Skeletal muscle satellite cell (primary cell): ENCODE results near the gene CIROP.

Experiments
- H3K27me3 ChIP-seq: 2 replicates; pipeline ENCODE4 v1.7.0; 2013; ENCODE audit warnings: low read length; ENCODE audit not compliant: control insufficient read depth, insufficient read depth
- H3K36me3 ChIP-seq: 2 replicates; pipeline ENCODE4 v1.7.0; 2013; ENCODE audit warnings: mild to moderate bottlenecking, control low read depth, low read length; ENCODE audit not compliant: insufficient read depth
- H3K4me1 ChIP-seq: 2 replicates; pipeline ENCODE4 v1.7.0; 2013; ENCODE audit warnings: low read length; ENCODE audit not compliant: control insufficient read depth, insufficient read depth
- H3K4me2 ChIP-seq: 2 replicates; pipeline ENCODE4 v1.7.0; 2013; ENCODE audit warnings: mild to moderate bottlenecking, low read length
- H3K4me3 ChIP-seq: 2 replicates; pipeline ENCODE4 v1.7.0; 2013; ENCODE audit warnings: low read length
- H3K9ac ChIP-seq: 2 replicates; pipeline ENCODE4 v1.7.0; 2013; ENCODE audit warnings: mild to moderate bottlenecking, low read depth, low read length, moderate library complexity
- H3K9me3 ChIP-seq: replicated peaks from 2 replicates; pipeline ENCODE4 v1.7.0; 2013; ENCODE audit warnings: mild to moderate bottlenecking, control low read depth, low read length

The CIROP gene

DNA sequence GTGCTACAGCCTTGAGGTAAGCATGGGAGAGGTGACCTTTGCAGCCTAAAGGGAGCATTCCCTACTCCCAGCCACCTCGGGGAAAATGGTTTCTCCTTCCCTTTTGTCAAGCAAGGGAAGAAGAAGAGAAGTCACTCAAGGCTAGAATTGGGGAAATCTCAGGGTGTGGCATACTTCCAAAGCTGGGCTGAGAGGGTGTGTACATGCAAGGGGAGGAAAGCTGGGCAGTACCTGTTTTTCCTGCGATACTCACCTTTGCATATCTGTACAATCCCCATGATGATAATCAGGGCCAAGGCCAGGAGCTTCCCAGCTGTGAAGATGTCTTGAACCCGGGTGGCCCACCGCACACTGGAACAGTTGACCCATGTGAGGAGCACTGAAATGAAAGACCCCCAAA lies 38.0 kb upstream of the CIROP start:
- H3K9me3 ChIP-seq, result no peaks in the 10 kb centered on the region
- H3K4me2 ChIP-seq, result no peak overlapping the region
- no peak overlapping the region for H3K9ac ChIP-seq
- peaks cover 45% of the 10 kb centered on the region for H3K27me3 ChIP-seq
- H3K36me3 ChIP-seq, result no peaks in the 10 kb centered on the region
- H3K4me1 ChIP-seq, result peaks cover 5% of the 10 kb centered on the region
- H3K4me3 ChIP-seq, result no peak overlapping the region

DNA sequence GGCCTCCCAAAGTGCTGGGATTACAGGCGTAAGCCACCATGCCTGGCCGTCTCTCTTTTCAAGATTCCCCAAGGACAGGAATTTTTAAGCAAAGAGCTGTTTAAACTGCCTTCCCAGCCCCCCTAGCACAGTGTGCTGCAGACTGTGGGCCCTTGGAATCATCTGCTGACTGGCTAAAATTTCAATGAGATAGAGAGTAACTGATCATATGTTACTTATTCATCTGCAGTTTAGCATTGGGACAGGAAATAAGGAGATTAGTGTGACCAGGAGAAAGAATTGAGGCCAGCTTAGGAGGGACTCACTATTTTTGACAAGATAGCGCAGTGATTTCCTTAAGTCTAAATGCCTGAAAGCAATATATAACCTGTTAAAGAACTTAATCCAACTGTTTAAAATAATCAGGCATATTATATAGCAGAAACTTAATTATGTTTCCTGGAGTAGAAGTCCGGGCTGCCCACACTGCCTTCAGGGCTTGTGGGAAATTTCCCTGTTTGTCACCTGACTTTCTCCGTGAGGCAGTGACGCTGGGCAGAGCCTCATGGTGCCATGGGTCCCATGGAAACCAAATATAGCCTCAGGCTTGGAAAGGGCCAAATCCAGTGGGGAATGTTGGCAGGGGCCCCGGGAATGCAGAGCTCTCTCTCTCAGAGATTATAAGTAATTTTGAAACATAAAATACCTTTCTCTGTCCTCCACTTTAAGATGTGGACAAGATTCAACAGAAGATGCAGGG lies 37.1 kb upstream of the CIROP start:
- peaks cover 5% of the 10 kb centered on the region for H3K4me1 ChIP-seq
- no peak overlapping the region for H3K9ac ChIP-seq

DNA sequence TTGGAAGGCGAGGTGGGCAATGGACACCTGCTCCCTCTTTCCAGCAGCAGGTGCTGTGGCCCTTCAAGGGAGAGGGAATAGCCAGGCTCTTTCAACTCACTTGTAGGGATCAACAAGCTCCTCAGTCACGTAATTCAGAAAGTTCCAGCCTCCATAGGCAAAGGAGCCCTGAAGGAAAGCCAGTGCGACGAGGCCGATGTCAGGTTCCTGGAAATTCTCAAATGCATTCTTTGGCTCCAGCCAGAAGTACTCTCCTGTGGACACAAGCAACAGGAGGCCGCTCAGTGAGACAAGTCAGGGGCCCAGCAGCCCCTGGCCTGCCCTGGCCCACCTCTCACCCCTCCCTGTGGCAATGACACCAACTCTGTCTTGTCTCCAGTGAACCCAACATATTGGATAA lies 35.6 kb upstream of the CIROP start:
- Histone ChIP-seq H3K36me3 (no peaks in the 10 kb centered on the region), H3K4me3 (no peak overlapping the region), H3K9ac (no peak overlapping the region), H3K4me1 (peaks cover 5% of the 10 kb centered on the region), H3K9me3 (no peaks in the 10 kb centered on the region), H3K27me3 (peaks cover 37% of the 10 kb centered on the region), H3K4me2 (no peak overlapping the region)

More for the DNA sequence above, 37.1 kb upstream of the CIROP start:
- Histone ChIP-seq H3K36me3 (no peaks in the 10 kb centered on the region), H3K4me2 (no peak overlapping the region), H3K9me3 (no peaks in the 10 kb centered on the region), H3K27me3 (peaks cover 45% of the 10 kb centered on the region), H3K4me3 (no peak overlapping the region)

DNA sequence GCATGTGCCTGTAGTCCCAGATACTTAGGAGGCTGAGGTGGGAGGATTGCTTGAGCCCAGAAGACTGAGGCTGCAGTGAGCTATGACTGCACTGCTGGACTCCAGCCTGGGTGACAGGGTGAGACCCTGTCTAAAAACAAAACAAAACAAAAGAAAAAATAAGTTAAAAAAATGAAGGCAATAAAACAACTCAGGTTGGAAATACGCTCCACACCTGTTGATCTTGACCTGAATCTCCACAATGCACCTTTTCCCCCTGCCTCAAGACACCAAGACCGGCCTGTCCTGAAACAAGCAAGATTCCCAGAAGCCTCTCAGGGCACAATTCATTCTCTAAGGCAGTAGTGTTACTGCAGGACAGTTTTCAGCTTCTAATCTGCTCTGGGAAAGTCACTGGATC lies 35.1 kb upstream of the CIROP start:
- Histone ChIP-seq H3K9me3 (no peaks in the 10 kb centered on the region), H3K4me1 (peaks cover 5% of the 10 kb centered on the region)

DNA sequence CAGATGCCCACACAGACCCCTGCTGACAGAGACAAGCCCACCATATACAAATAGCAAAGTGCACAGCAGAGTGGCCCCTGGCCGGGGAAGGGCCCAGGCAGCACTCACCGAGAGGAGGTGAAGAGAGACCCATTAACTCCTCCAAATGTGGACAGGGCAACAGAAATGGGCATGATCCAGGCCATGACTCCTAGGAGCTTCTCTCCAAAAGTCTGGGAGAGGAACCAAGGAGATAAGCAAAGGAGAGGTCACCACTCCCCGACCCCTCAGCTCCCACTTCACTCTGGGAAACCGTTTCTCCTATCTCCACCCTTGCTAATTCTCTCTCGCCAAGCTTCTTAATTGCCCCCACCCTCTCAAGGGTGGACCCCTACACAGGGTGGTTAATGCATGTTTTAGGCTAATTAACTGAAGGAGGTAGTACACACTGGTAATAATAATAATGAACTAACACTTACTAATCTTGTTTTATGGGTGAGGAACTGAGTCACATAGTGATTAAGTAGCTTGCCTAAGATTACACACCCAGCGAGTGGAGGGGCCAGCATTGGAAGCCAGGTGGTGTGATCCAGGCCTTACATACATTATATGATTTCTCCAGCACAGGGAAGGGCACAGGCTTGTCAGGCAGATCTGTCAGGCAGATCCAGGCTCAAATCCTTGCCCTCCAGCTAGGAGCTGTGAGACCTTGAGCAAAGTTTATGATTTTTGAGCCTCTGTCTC lies 33.2 kb upstream of the CIROP start:
- Histone ChIP-seq H3K4me3 (no peak overlapping the region), H3K27me3 (peaks cover 27% of the 10 kb centered on the region), H3K9ac (no peak overlapping the region), H3K4me1 (peaks cover 5% of the 10 kb centered on the region), H3K9me3 (no peaks in the 10 kb centered on the region), H3K36me3 (no peaks in the 10 kb centered on the region), H3K4me2 (no peak overlapping the region)

More for the DNA sequence above, 35.1 kb upstream of the CIROP start:
- Histone ChIP-seq H3K27me3 (peaks cover 37% of the 10 kb centered on the region), H3K9ac (no peak overlapping the region), H3K4me3 (no peak overlapping the region), H3K4me2 (no peak overlapping the region), H3K36me3 (no peaks in the 10 kb centered on the region)

DNA sequence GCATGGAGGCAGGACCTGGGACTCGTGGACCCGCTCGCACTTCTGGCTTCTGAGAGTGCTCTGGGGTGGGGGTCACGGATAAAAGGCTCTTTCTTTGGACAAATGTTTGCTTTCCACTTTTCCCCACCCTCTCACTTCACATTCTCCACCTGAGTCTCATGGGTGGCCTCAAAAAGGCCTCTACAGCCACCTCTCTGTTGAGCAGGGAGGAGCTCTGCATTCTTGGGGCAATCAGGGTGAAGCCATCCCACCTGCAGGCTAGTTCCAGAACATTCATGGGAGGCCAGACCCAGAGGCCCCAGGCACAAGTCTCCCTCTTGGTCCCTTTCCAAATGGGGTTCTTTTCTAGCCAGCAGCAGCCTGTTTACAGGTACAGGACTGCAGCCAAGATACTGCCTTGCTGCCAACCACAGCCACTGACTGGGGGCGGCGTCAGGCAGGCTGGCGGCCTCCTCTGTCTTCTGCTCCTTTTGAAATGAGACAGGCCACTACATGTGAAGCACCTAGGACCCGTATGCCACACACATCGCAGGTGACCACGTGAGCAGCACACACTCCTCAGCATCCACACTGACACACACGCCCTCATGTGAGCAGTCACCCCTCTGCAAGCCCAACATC lies 32.5 kb upstream of the CIROP start:
- no peak overlapping the region for H3K4me2 ChIP-seq
- peaks cover 5% of the 10 kb centered on the region for H3K4me1 ChIP-seq
- H3K9me3 ChIP-seq, result no peaks in the 10 kb centered on the region
- no peak overlapping the region for H3K9ac ChIP-seq
- H3K36me3 ChIP-seq, result no peaks in the 10 kb centered on the region
- no peak overlapping the region for H3K4me3 ChIP-seq
- H3K27me3 ChIP-seq, result peaks cover 25% of the 10 kb centered on the region

DNA sequence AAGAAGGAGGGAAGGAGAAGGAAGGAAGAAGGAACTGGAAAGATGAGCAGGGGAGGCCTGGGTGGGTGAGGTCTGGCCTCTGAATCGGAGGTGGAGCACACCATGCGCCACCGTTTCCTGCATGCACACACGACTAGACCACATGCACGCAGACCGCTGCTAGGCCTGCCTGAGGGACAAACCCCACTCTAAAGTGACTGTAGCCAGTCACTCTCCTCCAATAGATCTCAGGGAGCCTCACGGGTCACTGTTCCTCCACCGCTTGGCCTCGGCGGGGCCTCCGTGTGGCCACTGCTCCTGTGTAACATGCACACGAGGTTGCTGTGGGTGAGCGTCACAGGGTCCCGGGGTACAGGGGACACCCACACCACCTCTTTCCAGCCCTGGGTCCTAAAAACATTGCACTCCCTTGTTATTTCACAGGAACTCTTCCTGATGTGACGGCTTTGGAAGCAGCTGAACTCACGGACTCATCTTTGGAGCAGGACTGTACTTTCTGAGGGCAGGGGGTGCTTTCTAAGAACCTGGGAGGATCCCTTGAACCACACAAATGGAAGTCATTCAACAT lies 31.9 kb upstream of the CIROP start:
- Histone ChIP-seq H3K9ac (no peak overlapping the region), H3K4me1 (peaks cover 5% of the 10 kb centered on the region), H3K9me3 (no peaks in the 10 kb centered on the region), H3K4me2 (no peak overlapping the region), H3K4me3 (no peak overlapping the region), H3K36me3 (no peaks in the 10 kb centered on the region), H3K27me3 (peaks cover 21% of the 10 kb centered on the region)

DNA sequence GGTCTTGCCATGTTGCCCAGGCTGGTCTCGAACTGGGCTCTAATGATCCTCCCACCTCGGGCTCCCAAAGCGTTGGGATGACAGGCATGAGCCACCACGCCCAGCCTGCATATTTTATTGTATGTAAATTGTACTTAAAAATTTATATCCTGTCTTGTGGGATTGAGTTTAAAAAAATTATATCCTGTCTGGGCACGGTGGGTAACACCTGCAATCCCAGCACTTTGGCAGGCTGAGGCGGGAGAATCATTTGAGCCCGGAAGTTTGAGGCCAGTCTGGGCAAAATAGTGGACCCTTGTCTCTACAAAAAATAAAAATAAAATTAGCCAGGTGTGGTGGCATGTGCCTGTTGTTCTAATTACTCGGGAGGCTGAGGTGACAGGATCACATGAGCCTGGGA lies 28.2 kb upstream of the CIROP start:
- Histone ChIP-seq H3K4me3 (no peak overlapping the region), H3K4me1 (peaks cover under 1% of the 10 kb centered on the region), H3K36me3 (no peaks in the 10 kb centered on the region), H3K9ac (no peak overlapping the region), H3K4me2 (no peak overlapping the region), H3K27me3 (peaks cover 28% of the 10 kb centered on the region), H3K9me3 (no peaks in the 10 kb centered on the region)

DNA sequence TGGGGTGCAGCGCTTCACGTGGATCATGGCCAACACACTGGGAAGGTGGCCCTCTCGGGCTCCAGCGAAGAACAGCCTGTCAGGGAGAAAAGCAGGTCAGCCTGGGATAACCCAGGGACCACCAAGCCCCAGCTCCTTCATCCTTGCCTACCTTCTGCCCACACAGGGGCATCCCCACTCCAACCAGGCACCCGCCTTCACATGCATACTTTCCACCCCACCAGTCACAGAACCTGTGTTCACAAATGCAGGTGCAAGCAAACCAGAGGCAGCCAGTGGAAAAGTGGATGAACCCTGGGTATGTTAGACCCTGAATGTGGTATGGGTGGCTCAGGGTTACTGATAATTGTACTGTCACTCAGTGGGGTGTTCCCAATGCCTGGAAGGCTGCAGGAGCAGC lies 26.7 kb upstream of the CIROP start:
- no peak overlapping the region for H3K9ac ChIP-seq
- H3K9me3 ChIP-seq, result no peaks in the 10 kb centered on the region
- H3K27me3 ChIP-seq, result peaks cover 38% of the 10 kb centered on the region
- H3K4me1 ChIP-seq, result no peaks in the 10 kb centered on the region
- H3K36me3 ChIP-seq, result no peaks in the 10 kb centered on the region
- no peak overlapping the region for H3K4me2 ChIP-seq
- H3K4me3 ChIP-seq, result no peak overlapping the region

DNA sequence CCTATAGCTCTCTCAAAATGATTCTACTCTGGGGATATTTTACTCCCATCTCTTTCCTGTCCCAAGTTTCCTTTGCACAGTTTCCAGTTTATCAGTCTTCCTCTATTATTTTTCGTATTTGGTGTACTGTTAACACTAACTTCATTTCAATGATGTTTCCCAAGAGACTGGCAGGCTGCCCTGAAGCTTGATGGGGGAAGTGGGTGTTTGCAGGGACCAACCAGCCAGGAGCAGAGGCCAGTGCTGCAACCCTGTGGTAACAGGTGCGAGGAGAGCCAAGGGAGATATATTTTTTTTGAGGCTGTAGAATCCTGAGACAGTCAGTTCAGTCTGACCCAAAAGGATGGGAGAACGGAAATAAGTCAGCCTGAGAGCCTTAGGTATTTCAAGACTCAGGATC lies 26.1 kb upstream of the CIROP start:
- Histone ChIP-seq H3K4me1 (no peaks in the 10 kb centered on the region), H3K36me3 (no peaks in the 10 kb centered on the region), H3K9ac (no peak overlapping the region), H3K4me2 (no peak overlapping the region), H3K9me3 (no peaks in the 10 kb centered on the region), H3K27me3 (peaks cover 40% of the 10 kb centered on the region), H3K4me3 (no peak overlapping the region)

DNA sequence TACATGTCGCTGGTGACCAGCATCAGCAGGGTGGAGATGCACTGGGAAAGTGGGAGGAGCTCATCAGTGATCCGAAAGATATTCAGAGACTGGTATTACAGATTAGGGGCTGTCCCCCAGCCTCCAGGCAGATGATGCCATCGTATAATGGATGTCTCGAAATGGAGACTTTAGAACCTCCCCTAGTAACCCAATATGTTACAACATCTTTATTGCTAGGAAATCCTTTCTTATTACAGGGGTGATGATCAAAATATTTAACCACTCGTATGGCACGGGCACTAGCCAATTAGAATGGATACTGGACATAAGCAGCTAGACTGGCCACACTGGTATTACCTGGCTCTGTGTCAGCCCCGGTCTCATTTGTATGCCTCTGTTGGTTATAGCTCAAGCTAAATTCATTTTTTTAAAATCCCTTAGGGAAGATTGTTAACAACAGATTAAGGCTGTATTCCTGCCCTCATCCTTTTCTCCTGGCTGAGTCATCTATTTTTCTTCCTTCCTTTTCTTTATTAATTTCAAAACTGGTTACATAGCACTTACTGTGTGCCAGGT lies 25.0 kb upstream of the CIROP start:
- no peaks in the 10 kb centered on the region for H3K36me3 ChIP-seq
- no peak overlapping the region for H3K9ac ChIP-seq
- H3K9me3 ChIP-seq, result no peaks in the 10 kb centered on the region
- no peak overlapping the region for H3K4me3 ChIP-seq
- no peak overlapping the region for H3K4me2 ChIP-seq
- H3K4me1 ChIP-seq, result no peaks in the 10 kb centered on the region
- H3K27me3 ChIP-seq, result peaks cover 40% of the 10 kb centered on the region
